ENCODE measurements around the gene TCN2. TPM values are rescaled to one million over a fixed set of nuclear protein-coding genes. Genes with fewer than 3 reads are reported as not detected.

TCN2 gene
- total RNA-seq, 4 donors from 2014 or later: 28.7 to 44.2 (median 40.2) TPM

GRCh38 chr22:30580896-30581295, 26.1 kb upstream of the TCN2 start:
- peaks cover 93 to 100% (median 100%) of the 10 kb centered on the region in 4 donors for H3K36me3 ChIP-seq
- DNase-seq (ENCODE audit: extremely low spot score): no peak
- no peak overlapping the region for H3K27ac ChIP-seq (replicated peaks in 1 of 4)
- H3K4me1 ChIP-seq: peaks cover 0 to 4% (median 2%) of the 10 kb centered on the region in 4 donors
- H3K9me3 ChIP-seq: no peaks in the 10 kb centered on the region
- TF ChIP-seq POLR2AphosphoS5 (IDR thresholded peaks at IDR 0.05) (no peak), CTCF (IDR thresholded peaks at IDR 0.05) (no peak), POLR2A (IDR thresholded peaks at IDR 0.05; ENCODE audit: low read depth) (no peak), EP300 (IDR thresholded peaks at IDR 0.05) (no peak)
- 78% methylated on average over 6 of the region's 6 CpGs for WGBS
- no peak overlapping the region for H3K4me3 ChIP-seq
- no peaks in the 10 kb centered on the region for H3K27me3 ChIP-seq
- intact Hi-C loops (cut with DNase I): no loop called here

GRCh38 chr22:30582051-30582450, 24.9 kb upstream of the TCN2 start:
- H3K27me3 ChIP-seq: no peaks in the 10 kb centered on the region
- peaks cover 96 to 100% (median 100%) of the 10 kb centered on the region in 4 donors for H3K36me3 ChIP-seq
- TF ChIP-seq POLR2A (IDR thresholded peaks at IDR 0.05; ENCODE audit: low read depth) (no peak), POLR2AphosphoS5 (IDR thresholded peaks at IDR 0.05) (no peak), CTCF (IDR thresholded peaks at IDR 0.05) (no peak), EP300 (IDR thresholded peaks at IDR 0.05) (no peak)
- H3K4me3 ChIP-seq: no peak overlapping the region
- no peak for DNase-seq (ENCODE audit: extremely low spot score)
- no peaks in the 10 kb centered on the region for H3K4me1 ChIP-seq
- H3K27ac ChIP-seq (replicated peaks in 1 of 4): no peak overlapping the region
- intact Hi-C loops (cut with DNase I): no loop called here
- WGBS: 60% methylated on average over 1 of the region's 6 CpGs
- no peaks in the 10 kb centered on the region for H3K9me3 ChIP-seq

GRCh38 chr22:30582788-30583545, 24.0 kb upstream of the TCN2 start:
- H3K36me3 ChIP-seq: peaks cover 96 to 100% (median 100%) of the 10 kb centered on the region in 4 donors
- TF ChIP-seq CTCF (IDR thresholded peaks at IDR 0.05) (no peak), POLR2AphosphoS5 (IDR thresholded peaks at IDR 0.05) (no peak), EP300 (IDR thresholded peaks at IDR 0.05) (no peak), POLR2A (IDR thresholded peaks at IDR 0.05; ENCODE audit: low read depth) (no peak)
- H3K27ac ChIP-seq (replicated peaks in 1 of 4): no peak overlapping the region
- 87% methylated on average over 9 of the region's 13 CpGs for WGBS
- DNase-seq (ENCODE audit: extremely low spot score): no peak
- no peak overlapping the region for H3K4me3 ChIP-seq
- intact Hi-C loops (cut with DNase I): no loop called here
- H3K9me3 ChIP-seq: no peaks in the 10 kb centered on the region
- no peaks in the 10 kb centered on the region for H3K27me3 ChIP-seq
- no peaks in the 10 kb centered on the region for H3K4me1 ChIP-seq

GRCh38 chr22:30584441-30584840, 22.5 kb upstream of the TCN2 start:
- DNase-seq (ENCODE audit: extremely low spot score): no peak
- H3K4me1 ChIP-seq: no peaks in the 10 kb centered on the region
- no peaks in the 10 kb centered on the region for H3K27me3 ChIP-seq
- no peak overlapping the region for H3K27ac ChIP-seq (replicated peaks in 1 of 4)
- peaks cover 92 to 100% (median 98%) of the 10 kb centered on the region in 4 donors for H3K36me3 ChIP-seq
- no peak overlapping the region for H3K4me3 ChIP-seq
- no peaks in the 10 kb centered on the region for H3K9me3 ChIP-seq
- 92% methylated on average over 15 of the region's 15 CpGs for WGBS
- TF ChIP-seq POLR2A (IDR thresholded peaks at IDR 0.05; ENCODE audit: low read depth) (no peak), POLR2AphosphoS5 (IDR thresholded peaks at IDR 0.05) (no peak), EP300 (IDR thresholded peaks at IDR 0.05) (no peak), CTCF (IDR thresholded peaks at IDR 0.05) (no peak)
- intact Hi-C loops (cut with DNase I): no loop called here

Measured in esophagus muscularis mucosa (tissue), 4 donors.